ENCODE data around the gene RHBDL2.
A peak's percentile ranks its signal among the peaks of the same experiment; 100 is the strongest.
"Not testable (repeated sequence)": the region's sequence is repeated elsewhere in the genome, so short reads cannot be mapped to it uniquely, and the experiment has no call there.

Gene RHBDL2

GRCh38 chr1:38941527-38942019 is at the start of gene RHBDL2:
TSS of gene RHBDL2 (minus strand) at chr1:38941830. CDS start at chr1:38919212, 22,618 bp downstream.
- DNase-seq, result no peak

GRCh38 chr1:38990738-38991637 is 49.4 kb upstream of the RHBDL2 start, which contains the start of gene AKIRIN1:
TSS of gene AKIRIN1 (plus strand) at chr1:38991276. CDS start at chr1:38991381, 105 bp downstream.
- DNase-seq, result peak; percentile 99

DNA sequence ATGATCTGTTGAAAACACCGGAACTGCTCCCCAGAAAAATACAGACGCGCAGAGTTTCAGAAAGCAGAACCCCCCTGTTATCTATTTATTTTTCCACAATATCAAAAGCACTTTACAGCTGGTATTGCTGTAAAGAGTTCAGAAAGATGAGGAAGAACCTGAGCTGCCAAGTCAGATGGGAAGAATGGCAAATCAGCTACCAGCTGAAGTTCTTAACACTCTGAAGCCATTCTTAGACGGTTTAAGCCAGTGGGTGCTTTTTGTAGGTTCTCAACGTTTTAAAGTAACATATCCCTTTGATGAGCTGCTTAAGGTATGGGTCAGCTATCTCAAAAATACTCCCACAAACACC is 48.7 kb upstream of the RHBDL2 start:
- DNase-seq, result no peak

DNA sequence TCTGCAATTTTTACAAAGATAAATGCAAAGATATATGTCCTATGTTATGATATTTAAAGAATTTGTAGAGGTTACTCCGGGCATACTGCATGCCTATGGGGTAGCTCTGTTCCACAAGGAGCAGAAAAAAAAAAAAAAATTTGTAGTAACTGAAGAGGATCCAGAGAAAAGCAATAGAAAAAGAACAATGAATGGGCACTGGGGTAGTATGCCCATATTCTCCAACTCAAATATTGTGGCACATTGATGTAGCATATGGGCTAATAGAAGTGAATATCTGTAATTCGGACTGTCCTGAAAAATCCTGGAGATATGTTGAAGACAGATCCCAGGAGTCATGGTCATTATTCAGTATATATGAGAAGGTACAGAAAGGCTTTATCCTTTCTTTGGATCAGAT is 48.3 kb upstream of the RHBDL2 start:
- DNase-seq, result no peak

DNA sequence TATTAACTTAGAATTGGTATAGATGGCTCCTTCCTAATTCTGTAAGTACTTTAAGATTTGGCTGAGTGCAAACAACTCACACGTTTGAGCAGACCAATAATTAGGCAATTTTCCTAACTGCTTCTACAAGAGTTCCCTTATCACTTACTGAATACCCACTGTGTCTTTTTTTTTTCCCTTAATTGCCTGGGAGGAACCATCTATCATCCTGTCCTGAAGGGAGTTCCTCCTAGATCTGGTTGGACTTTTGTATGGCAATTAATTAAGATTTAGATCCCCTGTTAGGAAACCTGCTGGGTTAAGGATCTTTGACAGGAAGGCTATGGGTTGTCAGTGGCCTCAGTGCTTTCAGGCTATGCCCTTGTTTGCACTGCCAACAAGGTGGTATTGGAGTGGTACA is 37.8 kb upstream of the RHBDL2 start:
- not testable (repeated sequence) for DNase-seq

DNA sequence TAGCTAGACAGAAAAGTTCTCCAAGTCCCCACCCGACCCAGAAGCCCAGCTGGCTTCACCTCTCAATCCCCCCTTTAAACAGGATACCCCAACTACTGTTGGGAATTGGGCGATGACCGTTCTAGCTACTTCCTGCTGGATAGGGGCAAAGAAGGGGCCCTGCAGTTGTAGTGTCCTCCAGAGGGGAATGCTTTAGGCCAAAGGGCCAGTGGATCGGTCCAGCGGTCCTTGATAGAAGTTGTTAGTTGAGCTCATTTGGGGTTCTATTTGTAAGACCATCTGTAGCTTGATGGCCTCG is 36.6 kb upstream of the RHBDL2 start:
- DNase-seq, result peak; percentile 62

DNA sequence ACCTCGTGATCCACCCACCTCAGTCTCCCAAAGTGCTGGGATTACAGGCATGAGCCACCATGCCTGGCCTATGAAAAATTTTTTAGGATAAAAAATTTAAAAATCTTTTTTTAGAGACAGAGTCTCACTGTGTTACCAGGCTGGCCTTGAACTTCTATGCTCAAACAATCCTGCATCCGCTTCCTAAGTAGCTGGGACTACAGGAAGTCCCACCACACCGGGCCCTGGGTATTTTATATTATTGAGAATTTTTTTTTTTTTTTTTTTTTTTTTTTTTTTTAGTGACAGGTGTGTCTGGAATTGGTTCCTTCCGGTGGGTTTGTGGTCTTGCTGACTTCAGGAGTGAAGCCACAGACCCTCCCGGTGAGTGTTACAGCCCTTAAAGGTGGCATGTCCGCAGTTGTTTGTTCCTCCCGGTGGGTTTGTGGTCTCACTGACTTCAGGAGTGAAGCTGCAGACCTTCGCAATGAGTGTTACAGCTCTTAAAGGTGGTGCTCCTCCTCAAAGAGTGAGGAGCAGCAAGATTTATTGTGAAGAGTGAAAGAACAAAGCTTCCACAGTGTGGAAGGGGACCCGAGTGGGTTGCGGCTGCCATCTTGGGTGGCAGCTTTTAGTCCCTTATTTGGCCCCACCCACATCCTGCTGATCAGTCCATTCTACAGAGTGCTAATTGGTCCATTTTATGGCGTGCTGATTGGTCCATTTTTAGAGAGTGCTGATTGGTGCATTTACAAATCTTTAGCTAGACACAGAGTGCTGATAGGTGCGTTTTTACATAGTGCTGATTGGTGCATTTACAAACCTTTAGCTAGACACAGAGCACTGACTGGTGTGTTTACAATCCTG is 36.0 kb upstream of the RHBDL2 start:
- peak; percentile 74 for DNase-seq

- DNase-seq, result no peak
These were observed 32.2 kb upstream of the RHBDL2 start for GRCh38 chr1:38973659-38974437.

DNA sequence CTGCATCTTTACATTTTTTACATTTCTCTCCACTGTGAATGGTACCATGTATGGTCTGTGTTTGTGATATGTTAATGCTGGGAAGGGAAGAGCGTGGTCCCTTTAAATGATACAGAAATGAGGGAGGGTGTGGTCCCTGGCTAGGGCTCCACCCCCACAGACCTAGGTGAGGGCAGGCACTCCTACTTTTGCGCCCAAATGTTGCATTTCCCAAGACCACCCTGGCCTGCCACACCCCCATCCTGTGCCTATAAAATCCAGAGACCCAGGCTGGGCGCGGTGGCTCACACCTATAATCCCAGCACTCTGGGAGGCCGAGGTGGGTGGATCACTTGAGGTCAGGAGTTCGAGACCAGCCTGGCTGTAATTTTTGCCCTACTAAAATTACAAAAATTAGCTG is 31.5 kb upstream of the RHBDL2 start:
- DNase-seq, result not testable (repeated sequence)

- no peak for DNase-seq
These were observed 22.5 kb upstream of the RHBDL2 start for GRCh38 chr1:38964140-38964548.

GRCh38 chr1:38962560-38962959 is 20.9 kb upstream of the RHBDL2 start:
- DNase-seq, result no peak

DNA sequence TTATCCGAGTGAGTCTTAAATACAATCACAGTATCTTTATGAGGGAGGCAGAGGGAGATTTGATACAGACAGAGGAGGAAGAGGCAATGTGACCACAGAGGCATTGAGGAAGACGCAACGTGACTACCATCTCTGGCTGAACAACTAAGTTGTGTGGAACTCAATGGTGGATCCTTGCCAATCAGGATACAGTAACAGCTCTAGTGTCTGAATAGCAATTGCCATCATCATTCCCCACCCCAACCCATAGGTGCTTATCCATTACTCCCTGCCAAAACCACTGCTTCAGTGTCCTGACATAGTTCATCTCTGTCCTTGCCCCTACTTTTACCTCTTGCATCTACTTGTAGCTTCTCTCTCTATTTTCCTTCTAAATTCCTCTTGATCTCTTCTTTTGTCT is 20.5 kb upstream of the RHBDL2 start:
- no peak for DNase-seq

DNA sequence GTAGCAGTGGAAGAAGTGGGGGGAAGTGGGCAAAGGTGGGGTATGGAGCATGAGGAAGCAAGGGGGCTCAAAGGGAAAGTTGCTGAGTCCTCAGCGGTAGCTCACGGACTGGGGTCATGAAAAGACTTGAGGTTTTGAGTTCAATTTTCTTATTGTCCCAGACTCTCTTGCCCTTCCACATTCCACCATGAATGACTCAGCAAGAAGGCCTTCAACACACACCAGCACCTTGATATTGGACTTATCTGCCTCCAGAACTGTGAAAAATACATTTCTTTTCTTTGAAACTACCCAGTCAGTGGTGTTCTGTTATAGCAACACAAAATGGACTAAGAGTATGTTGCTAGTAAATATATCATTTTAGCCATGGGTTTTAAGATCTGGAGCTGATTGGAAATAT is 17.3 kb upstream of the RHBDL2 start:
- no peak for DNase-seq

- DNase-seq, result no peak
These were observed 11.8 kb upstream of the RHBDL2 start for GRCh38 chr1:38953433-38953860.

DNA sequence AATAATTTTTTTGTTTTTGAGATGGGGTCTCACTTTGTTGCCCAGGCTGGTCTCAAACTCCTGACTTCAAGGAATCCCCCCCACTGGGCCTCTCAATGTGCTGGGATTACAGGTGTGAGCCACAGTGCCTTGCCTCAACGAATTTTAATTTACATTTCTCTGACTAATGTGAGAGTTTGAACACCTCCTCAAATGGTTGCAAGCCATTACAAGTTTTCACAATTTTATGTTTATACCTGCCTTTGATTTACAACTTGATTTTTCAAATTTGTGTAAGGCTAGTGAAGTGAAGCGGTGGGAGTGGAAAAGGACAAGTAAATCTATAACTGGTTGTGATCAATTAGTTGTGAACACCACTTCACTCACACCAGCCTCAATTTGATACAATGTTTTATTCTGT is 8.9 kb upstream of the RHBDL2 start:
- no peak for DNase-seq

DNA sequence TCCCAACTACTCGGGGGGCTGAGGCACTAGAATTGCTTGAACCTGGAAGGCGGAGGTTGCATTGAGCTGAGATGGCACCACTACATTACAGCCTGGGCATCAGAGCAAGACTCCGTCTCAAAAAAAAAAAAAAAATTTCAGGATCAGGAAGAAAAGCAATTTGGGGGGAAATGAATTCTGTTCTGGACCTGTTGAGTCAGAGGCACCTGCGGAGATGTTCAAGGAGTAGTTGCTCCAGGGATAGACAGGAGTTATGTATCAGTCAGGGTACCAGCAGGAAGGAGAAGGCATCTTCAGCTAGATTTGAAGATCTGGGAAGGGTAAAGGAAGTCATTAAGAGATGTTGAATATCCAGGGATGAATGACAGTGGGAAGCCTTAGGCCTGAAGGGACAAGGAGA is 2.9 kb upstream of the RHBDL2 start:
- DNase-seq, result no peak

DNA sequence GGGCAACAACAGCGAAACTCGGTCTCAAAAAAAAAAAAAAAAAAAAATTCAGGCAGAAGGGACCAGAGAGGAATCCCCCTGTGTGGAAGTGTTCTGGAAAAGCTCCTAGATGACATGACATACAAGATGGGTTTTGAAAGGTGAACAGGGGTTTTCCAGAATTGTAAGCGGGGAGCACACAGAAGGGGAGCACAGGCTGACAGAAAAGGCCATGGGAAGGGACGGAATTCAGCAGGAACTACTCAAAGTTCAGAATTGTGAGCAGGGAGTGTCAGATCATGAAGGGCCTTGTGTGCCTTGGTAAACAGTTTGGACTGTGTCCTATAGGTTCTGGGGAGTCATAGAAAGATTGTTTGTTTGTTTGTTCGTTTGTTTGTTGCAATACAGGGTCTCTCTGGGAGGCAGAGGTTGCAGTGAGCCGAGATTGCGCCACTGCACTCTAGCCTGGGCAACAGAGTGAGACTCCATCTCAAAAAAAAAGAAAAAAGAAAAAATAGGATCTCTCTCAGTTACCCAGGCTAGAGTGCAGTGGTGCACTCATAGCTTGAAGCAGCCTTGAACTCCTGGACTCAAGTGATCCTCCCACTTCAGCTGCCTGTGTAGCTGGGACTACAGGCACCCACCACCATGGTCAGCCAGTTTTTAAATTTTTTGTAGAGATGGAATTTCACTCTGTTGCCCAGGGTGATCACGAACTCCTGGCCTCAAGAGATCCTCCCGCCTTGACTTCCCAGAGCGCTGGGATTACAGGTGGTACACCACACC is 1.2 kb upstream of the RHBDL2 start:
- DNase-seq, result no peak

- DNase-seq, result no peak
These were observed 537 bp downstream of the RHBDL2 start for GRCh38 chr1:38941093-38941492.

GRCh38 chr1:38940339-38941047 is 1.1 kb downstream of the RHBDL2 start:
- DNase-seq, result no peak

DNA sequence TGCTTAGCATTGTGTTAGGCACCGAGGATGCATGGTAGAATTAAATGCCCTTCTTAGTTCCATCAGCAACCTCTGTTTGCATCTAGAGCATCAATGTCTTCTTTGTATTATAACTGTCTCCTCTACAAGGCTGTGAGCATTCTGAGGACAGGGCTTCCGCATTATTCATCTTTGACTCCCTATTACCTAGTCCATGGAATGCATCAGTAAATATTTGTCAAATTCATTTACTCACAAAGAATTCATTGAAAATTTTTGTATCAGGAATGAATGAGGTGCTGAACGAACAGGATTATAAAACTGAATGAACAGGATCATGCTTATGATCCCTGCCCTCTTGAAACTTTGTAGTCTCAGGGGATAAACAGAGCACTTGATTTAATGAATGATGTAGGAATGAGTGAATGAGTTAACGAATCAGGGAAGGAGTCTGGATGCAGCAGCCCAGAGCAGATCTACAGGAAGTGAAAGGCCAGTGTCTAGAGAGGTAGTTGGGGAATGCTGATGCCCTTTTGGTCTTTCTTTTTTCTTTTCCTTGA is 2.8 kb downstream of the RHBDL2 start:
- no peak for DNase-seq

GRCh38 chr1:38932571-38932970 is 9.1 kb downstream of the RHBDL2 start:
- DNase-seq, result no peak
